ENCODE measurements around the gene DUSP22. TPM values are rescaled to one million over a fixed set of nuclear protein-coding genes. Genes with fewer than 3 reads are reported as not detected.
A peak's percentile ranks its signal among the peaks of the same experiment; 100 is the strongest.

Gene DUSP22
- polyA plus RNA-seq, 10 donors, result 23.0 to 30.0 (median 26.7) TPM

DNA sequence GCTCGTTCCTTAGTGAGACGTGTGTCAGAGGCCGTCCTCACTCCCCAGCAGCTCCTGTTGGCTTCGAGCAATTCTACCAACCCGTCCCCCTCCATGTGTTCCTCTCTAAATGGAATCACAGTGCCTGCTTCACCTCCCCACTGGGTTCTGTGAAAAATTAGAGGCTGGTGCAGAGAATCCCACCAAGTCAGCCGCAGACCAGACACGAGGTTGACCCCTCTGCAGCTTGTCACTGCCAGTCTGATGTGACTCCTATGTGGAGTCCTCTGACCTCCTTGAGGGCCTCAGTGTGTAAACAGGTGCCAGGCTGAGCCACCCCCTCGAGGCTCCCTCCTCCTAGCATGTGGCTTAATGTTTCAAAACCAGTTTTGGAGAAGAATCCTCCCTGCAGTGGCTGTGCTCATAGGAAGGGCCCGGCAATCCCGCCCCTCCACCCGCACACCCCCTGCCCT lies 86.7 kb downstream of the DUSP22 start:
- DNase-seq, result no peak

DNA sequence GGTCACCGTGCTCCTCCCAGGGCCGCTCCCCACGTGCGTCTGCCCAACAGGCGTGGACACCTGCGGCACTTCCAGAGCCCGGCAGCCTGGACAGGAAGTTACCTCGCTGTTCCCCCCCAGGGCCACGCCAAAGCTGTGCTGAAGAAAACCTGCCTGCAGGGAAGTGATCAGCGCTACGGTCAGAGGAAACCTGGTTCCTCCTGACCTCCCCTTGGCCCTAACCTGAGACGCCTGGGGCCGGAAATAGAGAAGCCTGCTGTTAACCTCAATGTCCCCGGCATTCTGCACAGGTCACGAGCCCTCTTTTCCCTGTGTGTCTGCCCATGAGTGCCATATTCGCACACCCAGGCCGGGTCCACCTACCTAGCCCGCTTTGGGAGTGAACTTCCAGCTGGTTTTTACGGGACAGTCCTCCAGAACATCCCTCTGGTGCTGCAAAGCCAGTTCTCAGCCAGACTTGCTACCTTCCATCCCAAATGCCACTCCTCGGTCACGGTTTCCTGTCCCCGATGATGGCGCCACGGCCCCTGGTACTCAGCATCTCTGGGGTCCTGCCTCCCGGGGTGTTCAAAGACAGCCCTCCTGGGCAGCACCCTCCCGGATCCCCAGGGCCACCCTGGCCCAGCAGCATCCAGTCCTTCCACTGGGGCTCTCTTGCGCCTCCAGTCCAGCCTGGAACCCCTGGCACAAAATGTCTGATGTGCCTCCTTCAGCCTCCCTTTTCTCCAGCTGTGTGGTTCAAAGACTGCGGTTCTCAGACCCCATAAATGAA lies 87.3 kb downstream of the DUSP22 start:
- DNase-seq, result no peak

DNA sequence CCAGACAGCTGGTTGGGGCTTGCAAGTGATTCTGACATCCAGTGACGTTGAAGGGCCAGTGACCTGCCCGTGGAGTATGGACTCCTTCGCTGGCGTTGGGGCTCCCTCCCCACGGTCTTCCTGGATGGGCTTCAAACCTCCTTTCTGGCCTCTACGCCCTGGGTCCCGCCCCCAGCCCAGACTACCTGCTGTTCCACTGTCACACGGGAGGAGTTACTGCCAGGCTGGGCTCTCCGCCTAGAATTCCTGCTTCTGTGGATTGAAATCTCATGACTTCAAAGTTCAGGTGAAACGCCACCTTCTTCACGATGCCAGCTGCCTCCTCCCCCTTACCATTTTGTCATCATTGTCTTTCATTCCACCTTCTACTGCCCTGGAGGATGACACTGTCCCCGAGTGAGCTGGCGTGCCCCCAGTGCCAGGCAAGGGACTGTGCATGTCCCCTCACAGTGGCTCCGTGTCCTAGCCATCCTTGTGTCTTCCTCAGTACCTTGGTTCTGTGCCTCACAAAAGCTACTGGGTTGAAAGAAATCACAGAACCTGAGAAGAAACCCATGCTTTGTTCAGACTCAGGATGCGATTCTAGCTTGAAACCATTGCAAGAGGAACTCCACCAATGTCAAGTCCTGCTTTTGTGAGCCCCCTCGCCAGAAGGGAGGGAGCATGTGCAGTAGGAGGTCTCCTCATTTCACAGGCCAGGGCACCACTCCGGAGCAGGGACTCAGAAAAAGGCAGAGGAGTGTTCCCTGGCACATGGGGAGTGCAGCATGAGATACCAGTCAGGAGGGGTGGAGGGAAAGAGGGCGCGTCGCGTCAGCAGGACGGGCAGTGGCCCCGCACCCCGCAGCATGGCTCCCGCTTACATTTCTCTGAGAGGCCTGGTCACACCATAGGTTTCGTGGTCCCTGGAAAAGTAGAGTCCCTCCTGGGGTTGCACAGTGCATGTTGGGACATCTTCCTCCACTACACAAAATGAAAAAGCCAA lies 88.2 kb downstream of the DUSP22 start:
- DNase-seq, result no peak

DNA sequence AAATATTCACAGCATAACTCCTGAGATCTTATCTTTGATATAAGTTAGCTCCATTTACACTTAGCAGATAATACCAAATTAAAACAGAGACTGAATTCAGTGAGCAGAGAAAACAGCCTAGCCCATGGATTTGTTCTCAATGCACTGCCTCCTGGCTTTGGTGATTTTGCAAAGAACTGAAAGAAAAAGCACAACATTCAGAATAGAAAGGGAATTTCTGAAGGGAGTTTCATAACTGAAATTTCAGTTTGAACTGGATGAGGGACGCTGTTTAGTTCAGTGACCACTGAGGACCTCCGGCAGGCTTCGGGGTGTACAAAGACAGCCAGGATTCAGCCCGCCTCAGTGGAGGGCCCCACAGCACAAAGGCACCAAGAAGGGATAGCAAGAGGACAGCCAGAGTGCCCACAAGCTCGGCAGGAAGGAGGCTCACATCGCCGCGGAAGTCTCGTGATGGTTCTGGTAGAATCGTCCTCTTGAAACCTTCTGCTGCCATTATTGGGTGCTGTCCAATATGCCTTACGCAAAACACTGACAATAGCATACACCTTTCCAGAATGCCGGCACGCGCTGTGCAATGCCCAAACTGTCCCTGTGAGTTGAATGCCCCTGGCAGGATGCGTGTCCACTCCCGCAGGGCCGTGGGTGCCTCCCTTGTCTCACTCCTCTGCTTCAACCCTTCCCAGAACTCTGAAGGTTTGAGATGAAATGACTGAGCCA lies 89.6 kb downstream of the DUSP22 start:
- no peak for DNase-seq

DNA sequence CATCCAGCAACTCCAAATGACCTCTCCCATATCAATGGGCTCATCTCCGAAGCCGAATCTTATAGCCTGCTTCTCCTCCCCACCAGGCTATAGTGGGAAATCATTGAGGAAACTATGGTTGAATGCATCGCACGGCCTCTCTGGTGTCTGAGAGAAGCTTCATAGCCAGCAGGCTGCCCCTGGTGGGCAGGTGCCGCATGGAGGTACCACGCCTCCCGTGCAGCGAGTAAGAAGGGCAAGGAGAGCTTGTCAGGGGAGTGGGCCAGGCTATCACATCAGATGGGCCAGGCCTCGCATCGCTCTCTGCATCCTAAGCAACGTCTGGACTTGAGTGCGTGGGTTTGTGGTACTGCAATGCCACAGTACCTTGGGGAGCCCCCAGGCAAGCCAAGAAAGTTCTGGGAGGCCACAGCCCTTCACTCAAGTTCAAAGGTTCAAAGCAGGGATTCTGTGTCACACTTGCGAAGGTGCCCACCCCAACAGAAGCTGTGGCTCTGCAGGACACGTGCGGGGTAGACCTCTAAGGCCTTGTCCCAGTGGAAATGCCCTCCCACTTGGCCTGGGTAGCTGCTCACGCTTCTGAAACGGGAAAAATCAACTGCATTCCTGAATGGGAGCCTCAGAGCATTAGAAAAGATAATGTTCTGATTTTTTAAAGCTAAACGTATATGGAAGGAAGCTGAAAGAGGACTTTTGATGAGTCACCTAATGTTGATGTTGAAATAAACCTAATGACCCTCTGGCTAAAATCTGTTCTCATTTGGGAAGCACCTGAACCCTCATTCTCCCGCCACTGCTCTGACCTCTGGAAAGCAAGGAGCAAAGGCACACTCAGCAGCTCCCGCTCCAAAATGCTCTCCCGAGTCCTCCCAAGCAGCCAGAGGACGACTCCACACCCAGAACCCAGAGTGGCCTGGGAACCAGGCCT lies 90.9 kb downstream of the DUSP22 start:
- DNase-seq, result no peak

DNA sequence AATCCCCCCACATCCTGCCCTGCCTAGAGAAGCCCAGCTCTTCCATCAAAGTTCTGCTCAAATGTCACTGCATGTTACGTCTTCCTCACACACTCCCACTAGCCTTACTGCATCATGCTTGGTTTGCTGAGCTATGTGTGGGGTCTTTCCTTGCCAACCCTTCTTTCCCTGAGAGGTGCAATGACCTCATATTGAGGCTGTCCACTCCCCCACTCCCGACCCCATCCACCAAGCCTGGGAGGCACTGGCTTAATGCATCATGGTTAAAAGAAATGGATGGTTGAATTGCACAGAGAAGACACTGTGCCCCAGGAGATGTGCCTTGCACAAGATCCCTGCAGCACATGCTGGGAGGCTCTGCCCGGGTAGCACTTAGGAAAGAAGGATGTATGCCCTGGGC lies 91.6 kb downstream of the DUSP22 start:
- no peak for DNase-seq

DNA sequence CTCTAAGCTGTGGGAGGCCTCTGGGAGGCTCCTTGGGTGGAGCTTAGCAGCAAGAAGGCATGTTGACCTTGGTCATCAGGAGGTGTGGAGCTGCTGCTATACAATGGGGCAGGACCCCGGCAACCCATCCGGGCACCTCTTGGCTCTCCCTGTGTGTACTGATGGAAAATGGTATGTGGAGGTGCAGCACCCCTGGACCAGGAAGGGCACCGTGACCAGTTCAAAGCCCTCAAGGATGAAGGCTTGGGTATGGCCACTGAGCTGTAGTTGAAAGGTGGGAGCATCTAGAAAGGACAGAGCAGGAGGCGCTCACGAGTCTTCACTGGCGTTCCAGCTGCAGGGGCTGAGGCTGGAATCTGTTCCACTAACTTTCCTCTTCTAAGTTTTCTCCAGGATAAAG lies 92.6 kb downstream of the DUSP22 start:
- no peak for DNase-seq

DNA sequence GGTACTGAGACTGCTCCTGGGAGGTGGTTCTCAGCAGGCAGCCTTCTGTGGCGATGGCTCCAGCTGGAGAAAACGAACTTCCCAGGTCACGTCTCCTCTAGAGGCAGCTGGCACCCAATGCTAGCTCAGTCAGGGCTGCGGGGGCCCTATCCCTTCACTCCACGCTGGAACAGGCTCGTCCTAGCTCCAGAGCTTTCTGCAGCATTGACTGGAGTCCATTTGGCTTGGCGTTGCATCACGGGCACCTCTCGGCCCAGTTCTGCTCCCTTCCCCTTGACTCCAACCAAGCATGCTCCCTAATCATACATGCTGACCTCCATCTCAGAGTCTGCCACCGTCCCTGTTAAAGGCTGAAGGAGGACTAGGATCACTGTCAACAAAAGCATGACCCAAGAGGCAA lies 93.3 kb downstream of the DUSP22 start:
- DNase-seq, result no peak

DNA sequence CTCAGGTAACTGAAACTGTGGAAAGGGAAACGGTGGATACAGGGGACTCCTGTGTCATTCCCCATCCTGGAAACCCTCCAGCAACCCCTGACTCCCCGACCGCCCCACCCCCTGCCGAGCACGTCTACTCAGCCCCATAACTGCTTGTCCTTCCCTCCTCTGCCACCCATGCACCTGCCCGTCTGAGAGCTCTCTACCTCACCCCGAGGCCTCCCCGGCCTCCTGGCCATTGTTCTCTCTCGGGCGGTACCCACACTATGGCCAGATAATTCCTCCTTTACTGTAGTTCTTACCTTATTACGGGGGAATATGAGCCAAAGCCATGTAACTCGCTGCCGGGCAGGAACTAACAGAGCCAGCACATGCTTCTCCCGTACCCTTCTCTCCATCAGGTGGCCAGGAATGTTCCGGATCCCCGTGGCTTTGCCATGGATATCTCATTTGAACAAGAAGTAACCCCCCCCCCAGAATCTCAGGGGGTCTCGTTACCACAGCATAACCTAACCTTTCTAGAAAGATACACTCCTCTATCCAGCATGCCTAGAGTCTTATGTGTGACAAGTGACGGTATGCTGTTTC lies 94.5 kb downstream of the DUSP22 start:
- DNase-seq, result no peak

DNA sequence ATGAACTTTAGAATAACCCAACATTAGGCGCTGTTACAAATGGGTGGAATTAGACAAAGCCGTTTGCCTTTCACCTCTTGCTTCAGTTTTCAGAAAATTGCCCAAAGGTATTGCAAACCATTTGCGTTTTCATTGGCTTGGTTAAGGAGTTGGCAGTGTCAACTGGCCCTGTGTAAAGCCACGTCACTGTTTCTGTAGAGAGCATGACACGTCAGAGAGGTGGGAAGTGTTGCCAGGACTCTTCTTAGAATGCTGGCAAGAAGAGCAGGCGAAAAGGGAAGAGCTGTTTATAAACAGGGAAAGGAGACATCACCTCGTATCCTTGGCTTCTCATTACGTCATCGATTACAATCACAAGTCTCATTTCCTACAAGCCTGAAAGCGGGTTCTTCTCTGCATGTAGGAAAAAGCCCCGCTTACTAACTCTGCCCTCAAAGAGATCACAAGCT lies 95.0 kb downstream of the DUSP22 start:
- peak in 1 of 3 donors; percentile 38 for DNase-seq

DNA sequence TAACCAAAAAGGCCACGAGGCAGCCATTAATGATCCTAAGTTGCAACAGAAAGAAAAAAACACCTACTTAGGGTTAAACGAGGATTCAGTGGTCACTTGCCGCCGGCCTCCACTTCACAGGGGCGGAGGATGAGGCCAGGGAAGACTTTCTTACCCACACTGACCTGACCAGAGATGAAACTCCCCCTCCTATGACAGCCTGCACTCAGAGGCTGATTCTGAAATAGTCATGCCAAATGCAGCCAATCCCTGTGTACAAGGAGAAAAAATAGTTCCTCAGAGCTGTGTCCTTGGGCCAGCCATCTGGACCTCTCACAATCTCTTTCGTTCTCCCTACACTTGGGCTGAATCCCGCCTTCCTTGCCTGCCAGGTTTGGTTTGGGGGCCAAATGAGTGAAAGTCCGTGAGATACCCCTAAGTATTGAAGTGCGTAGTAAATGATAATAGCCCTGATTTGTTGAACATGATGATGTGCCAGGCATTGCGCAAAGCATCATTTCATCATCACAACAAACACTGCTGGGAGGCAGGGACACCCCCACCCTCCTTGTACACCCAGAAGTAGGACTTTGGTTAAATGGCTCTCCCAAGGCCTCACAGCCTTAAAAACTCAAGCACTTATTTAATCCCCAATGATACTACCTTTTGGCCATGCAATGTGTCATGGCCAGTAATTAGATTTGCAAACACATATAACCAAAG lies 96.1 kb downstream of the DUSP22 start:
- no peak for DNase-seq

DNA sequence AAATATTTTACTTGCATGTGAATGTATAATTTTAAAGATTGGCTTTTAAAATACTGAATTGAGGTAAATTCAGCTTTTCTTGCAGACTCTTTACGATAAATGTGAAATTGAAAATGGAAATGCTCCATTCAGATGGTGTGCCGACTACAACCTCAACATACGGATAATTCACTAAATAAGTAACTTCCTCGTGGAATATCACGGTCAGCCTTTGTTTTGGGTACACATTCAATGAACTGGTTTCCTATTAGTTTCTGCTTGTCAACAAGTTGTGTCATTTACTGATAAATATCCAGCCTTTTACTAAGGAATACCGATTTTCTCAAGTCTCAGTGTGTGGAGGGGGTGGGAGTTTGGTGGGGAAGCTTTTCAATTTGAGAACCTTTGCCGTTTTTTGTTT lies 96.9 kb downstream of the DUSP22 start:
- DNase-seq, result no peak

DNA sequence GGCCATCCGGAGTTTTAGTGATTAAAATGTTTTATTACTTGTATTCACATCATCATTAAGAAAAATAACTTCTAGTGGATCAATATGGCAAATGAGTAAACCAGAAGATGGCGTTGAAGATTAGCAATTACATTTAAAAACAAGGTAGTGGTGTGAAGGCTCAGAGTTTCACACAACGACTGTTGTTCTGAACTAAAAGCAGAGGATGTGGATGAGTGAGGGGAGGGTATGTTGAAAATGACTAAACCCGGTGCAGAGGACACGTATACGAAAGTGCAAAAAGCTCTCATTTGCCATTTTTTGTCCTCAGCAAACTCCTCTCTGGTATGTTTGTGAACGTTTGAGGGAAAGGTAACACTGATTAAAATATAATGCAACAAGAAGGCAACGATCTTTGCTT lies 97.3 kb downstream of the DUSP22 start:
- no peak for DNase-seq

DNA sequence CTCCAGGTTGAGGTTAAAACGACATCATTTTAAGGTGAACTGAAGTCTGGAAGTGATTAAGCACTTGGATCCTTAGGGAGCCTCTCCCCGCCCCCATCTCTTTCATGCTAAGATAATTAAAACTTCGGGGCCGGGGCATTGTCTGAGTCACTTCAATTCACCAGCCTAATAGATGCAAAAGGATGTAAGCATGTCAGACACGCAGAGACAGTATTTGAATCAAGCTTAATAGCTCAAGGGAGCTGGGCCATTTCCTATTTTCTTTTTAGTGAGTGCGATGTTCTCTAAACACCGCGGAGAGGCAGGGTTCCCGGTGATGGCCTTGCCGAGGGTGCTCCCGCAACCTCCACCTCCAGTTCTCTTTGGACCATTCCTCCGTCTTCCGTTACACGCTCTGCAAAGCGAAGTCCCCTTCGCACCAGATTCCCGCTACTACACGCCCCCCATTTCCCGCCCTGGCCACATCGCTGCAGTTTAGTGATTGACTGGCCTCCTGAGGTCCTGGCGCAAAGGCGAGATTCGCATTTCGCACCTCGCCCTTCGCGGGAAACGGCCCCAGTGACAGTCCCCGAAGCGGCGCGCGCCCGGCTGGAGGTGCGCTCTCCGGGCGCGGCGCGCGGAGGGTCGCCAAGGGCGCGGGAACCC lies 98.7 kb downstream of the DUSP22 start:
- DNase-seq, result peak in 2 of 3 donors; percentile 13 to 63

DNA sequence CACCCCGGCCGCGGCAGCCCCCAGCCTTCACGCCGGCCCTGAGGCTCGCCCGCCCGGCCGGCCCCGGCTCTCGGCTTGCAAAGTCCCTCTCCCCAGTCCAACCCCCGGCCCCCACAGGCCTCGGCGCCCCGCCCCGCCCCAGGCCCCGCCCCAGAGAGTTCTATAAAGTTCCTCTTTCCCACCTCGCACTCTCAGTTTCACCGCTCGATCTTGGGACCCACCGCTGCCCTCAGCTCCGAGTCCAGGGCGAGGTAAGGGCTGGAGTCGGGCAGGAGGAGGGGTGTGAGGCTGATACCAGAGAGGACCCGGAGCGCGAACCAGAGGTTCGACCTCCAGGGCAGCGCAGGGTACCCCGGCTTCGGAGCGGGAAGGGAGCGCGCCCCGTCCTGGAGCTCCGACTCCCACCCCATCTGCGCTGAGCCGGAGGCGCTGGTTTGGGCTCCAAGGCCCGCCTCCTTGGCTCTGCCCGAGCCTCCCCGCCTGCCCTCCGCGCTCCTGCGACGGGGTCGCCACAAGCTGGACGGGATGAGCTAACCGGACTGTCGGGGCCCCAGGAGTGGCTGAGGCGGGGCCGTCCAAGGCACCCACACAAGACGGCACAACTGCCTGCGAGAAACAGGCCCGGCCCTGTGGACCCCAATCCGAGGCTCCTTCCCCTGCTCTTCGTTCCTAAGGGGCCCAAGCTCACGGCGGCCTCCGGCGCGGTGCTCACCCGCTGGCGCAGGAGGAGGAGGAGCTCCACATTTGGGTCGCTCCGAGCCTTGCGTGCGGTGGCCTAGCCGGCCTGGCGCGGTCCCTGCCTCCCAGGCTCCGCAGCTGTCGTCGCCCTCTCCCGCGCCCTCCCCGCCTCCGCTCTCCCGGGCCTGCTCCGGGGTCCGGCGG lies 99.5 kb downstream of the DUSP22 start, which contains the start of gene IRF4:
IRF4 (plus strand) TSS at position 194 of the 882 bp plus-strand sequence. CDS start 1,401 bp downstream, outside the sequence.
- DNase-seq, result peak in 1 of 3 donors; percentile 66

DNA sequence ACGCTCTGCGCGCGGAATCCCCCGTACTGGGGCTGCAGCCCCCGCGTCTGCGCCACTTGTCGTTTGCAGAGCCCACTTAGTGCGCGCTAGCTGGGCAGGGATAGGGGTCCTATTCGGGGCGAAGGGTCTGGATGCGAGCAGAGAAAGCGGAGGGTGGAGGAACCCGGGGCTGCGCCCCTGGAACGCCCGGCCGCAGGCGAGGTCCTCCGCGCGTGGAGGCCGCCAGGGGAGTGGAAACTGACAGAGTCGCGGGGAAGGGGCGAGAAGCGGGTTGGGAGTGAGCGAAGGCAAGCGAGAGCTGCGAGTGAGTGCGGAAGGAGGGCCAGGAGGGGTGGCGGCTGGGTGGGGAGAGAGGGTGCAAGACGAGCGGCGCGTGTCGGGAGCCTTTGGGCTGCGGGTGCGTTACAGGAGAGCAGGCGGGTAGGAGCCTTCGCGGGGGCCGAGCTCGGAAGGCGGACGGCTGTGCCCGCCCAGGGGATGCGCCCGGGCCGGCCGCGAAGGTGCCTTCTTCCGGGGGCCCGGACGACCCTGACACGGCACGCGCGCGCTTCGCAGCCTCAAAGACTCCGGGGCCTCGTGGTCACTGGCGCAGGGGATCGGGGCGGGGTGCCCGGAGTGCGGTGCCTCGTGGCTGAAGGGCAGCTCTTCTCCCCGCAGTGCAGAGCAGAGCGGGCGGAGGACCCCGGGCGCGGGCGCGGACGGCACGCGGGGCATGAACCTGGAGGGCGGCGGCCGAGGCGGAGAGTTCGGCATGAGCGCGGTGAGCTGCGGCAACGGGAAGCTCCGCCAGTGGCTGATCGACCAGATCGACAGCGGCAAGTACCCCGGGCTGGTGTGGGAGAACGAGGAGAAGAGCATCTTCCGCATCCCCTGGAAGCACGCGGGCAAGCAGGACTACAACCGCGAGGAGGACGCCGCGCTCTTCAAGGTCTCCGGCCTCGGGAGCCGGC lies 100.4 kb downstream of the DUSP22 start:
- peak in 1 of 3 donors; percentile 52 for DNase-seq

Data from muscle of back (tissue), 11 donors.